SK-N-SH (cell line): ENCODE measurements around the gene RIN3.

ENCODE experiments used
- TF ChIP-seq, protein P1 (sequence below): fragments of 200-600 bp; sonication (generic); IDR thresholded peaks from 2 replicates; pipeline ENCODE4 v1.6.1; 2017; ENCODE audit warnings: antibody characterized with exemption, mild to moderate bottlenecking, moderate library complexity
- TF ChIP-seq, protein P2 (sequence below): IDR thresholded peaks from 2 replicates; pipeline ENCODE4 v1.4.0; 2012; ENCODE audit warnings: low read depth

DNA sequence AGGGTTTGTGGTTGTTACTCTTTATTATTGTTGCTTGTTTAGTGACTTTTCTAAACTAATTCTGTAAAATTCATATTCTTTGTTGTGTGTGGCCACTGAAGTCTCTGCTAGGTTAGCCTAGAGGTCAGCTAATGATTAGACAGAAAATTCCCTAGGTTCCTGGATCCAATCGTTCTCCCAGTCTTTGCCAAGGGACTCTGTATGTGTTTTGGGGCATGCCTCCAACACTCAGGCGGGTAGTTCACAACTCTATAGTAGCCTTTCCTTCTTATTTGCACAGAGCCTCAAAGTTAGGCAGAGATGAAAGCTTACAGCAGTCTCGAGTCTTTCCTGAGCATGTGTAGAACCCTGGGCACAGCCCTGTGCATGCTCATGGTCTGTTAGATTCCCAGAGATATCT is 32.7 kb upstream of the RIN3 start:
- TF ChIP-seq, protein P1, sequence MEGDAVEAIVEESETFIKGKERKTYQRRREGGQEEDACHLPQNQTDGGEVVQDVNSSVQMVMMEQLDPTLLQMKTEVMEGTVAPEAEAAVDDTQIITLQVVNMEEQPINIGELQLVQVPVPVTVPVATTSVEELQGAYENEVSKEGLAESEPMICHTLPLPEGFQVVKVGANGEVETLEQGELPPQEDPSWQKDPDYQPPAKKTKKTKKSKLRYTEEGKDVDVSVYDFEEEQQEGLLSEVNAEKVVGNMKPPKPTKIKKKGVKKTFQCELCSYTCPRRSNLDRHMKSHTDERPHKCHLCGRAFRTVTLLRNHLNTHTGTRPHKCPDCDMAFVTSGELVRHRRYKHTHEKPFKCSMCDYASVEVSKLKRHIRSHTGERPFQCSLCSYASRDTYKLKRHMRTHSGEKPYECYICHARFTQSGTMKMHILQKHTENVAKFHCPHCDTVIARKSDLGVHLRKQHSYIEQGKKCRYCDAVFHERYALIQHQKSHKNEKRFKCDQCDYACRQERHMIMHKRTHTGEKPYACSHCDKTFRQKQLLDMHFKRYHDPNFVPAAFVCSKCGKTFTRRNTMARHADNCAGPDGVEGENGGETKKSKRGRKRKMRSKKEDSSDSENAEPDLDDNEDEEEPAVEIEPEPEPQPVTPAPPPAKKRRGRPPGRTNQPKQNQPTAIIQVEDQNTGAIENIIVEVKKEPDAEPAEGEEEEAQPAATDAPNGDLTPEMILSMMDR = no peak
- TF ChIP-seq, protein P2, sequence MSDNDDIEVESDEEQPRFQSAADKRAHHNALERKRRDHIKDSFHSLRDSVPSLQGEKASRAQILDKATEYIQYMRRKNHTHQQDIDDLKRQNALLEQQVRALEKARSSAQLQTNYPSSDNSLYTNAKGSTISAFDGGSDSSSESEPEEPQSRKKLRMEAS = no peak
